Suprapubic skin (tissue), 3 donors: ENCODE results near the gene SPTBN1.

Experiments used
- EP300 ChIP-seq: sonication (generic); formaldehyde crosslinking; IDR thresholded peaks from one replicate; pipeline ENCODE4 v1.6.1; 2017; ENCODE audit warnings: antibody characterized with exemption
- POLR2A ChIP-seq, 2 donors: fragments of 450-650 bp; IDR thresholded peaks; one replicate each; pipeline ENCODE4 v1.6.1; 2017; ENCODE audit warnings: antibody characterized with exemption in 2 of 2, mild to moderate bottlenecking in 2 of 2, moderate library complexity in 2 of 2
- TF ChIP-seq, protein P1 (sequence below), 2 donors: fragments of 200-600 bp in 1 of 2; fragments of 450-650 bp in 1 of 2; sonication (generic) in 1 of 2; IDR thresholded peaks; one replicate each; pipeline ENCODE4 v1.5.1; 2016 to 2019; ENCODE audit warnings: antibody characterized with exemption in 2 of 2, mild to moderate bottlenecking in 1 of 2, moderate library complexity in 1 of 2

DNA sequence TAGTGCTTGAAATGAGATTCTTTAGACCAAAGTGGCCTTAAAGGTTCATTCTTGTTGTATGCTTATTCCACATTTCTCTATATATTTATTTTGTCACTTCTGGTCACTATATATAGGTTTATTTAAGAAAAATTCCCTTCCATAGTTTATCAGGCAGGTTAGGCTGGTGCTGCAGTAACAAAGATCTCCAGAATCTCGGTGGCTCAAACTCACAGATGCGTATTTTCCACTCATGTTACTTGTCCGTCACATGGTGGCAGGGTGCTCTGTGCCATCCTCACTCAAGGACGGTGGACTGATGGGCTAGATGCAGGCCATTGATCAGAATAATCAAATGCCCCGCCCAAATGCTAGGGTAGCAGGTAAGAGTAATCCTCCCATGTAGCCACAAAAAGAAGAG, 19.8 kb downstream of the SPTBN1 start:
- TF ChIP-seq EP300 (no peak), POLR2A (IDR thresholded peaks at IDR 0.05) (no peak)
- TF ChIP-seq, protein P1, sequence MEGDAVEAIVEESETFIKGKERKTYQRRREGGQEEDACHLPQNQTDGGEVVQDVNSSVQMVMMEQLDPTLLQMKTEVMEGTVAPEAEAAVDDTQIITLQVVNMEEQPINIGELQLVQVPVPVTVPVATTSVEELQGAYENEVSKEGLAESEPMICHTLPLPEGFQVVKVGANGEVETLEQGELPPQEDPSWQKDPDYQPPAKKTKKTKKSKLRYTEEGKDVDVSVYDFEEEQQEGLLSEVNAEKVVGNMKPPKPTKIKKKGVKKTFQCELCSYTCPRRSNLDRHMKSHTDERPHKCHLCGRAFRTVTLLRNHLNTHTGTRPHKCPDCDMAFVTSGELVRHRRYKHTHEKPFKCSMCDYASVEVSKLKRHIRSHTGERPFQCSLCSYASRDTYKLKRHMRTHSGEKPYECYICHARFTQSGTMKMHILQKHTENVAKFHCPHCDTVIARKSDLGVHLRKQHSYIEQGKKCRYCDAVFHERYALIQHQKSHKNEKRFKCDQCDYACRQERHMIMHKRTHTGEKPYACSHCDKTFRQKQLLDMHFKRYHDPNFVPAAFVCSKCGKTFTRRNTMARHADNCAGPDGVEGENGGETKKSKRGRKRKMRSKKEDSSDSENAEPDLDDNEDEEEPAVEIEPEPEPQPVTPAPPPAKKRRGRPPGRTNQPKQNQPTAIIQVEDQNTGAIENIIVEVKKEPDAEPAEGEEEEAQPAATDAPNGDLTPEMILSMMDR (IDR thresholded peaks at IDR 0.05), result no peak
